Neural crest cell (in vitro differentiated cells): ENCODE data around the gene UAP1. TPM values are rescaled to one million over a fixed set of nuclear protein-coding genes. Genes with fewer than 3 reads are reported as not detected.

Experiments
- DNase-seq: peaks from one replicate; pipeline ENCODE4 v3.0.0; 2021; ENCODE audit warnings: low read depth, mixed read lengths, low spot score
- H3K27ac Mint-ChIP-seq: one replicate; pipeline ENCODE4 v1.8.0; 2021; ENCODE audit warnings: mild to moderate bottlenecking, mixed read lengths; ENCODE audit not compliant: unreplicated experiment
- H3K27me3 Mint-ChIP-seq: 2 replicates; pipeline ENCODE4 v1.8.0; 2021; ENCODE audit warnings: low read depth, mild to moderate bottlenecking, mixed read lengths
- H3K36me3 Mint-ChIP-seq: 2 replicates; pipeline ENCODE4 v1.8.0; 2021; ENCODE audit warnings: low read depth, mild to moderate bottlenecking, mixed read lengths
- H3K4me1 Mint-ChIP-seq: 2 replicates; pipeline ENCODE4 v1.8.0; 2021; ENCODE audit warnings: mixed read lengths
- H3K4me3 Mint-ChIP-seq: one replicate; pipeline ENCODE4 v1.8.0; 2021; ENCODE audit warnings: mild to moderate bottlenecking, mixed read lengths
- H3K9me3 Mint-ChIP-seq: 2 replicates; pipeline ENCODE4 v1.8.0; 2021; ENCODE audit warnings: mixed read lengths
- CTCF ChIP-seq: fragments of 200-600 bp; sonication (generic); conservative IDR thresholded peaks from 2 replicates; pipeline ENCODE4 v1.5.0; 2021; ENCODE audit warnings: antibody characterized with exemption, mild to moderate bottlenecking
- long read RNA-seq: library from polyadenylated mRNA; unstranded; transcript quantifications from one replicate; pipeline ENCODE4 v2.0.0, GENCODE V29; 2020
- total RNA-seq: library from RNA; stranded (reverse); gene quantifications from 2 replicates; pipeline ENCODE4 v1.2.1, GENCODE V29; 2021

Gene UAP1
- 34.1 and 38.6 TPM in 2 replicates for total RNA-seq
- long read RNA-seq, transcript UAP1-204 (10 exons, 2,294 nt): major isoform, 41 of 80 reads
- long read RNA-seq, transcript UAP1-201 (11 exons, 2,377 nt): minor isoform, 20 of 80 reads
- long read RNA-seq, partial matches to known transcripts: 4 of 80 reads
- long read RNA-seq, other reads (novel, unspliced or antisense): 13 of 80 reads

GRCh38 chr1:162561616-162562469, at the start of gene UAP1:
TSS of gene UAP1 (plus strand) at chr1:162561722. CDS start at chr1:162566069, 4,347 bp downstream.
- H3K27me3 Mint-ChIP-seq: no peaks in the 10 kb centered on the region
- H3K4me1 Mint-ChIP-seq: peaks cover 24% of the 10 kb centered on the region
- no peaks in the 10 kb centered on the region for H3K9me3 Mint-ChIP-seq
- peak within 1 kb of the TSS; percentile 89 for H3K4me3 Mint-ChIP-seq
- no peak for TF ChIP-seq CTCF
- peaks cover under 1% of the 10 kb centered on the region for H3K36me3 Mint-ChIP-seq
- peak within 1 kb of the TSS; percentile 97 for H3K27ac Mint-ChIP-seq
- DNase-seq: peak; percentile 16

GRCh38 chr1:162527314-162527713, 34.2 kb upstream of the UAP1 start:
- no peak for DNase-seq
- Mint-ChIP-seq H3K27ac (no peak overlapping the region), H3K9me3 (no peaks in the 10 kb centered on the region), H3K36me3 (peaks cover 2% of the 10 kb centered on the region), H3K4me1 (no peaks in the 10 kb centered on the region), H3K4me3 (no peak overlapping the region), H3K27me3 (no peaks in the 10 kb centered on the region)
- no peak for TF ChIP-seq CTCF

- Mint-ChIP-seq H3K36me3 (peaks cover 5% of the 10 kb centered on the region), H3K4me3 (no peak overlapping the region), H3K4me1 (no peaks in the 10 kb centered on the region), H3K27me3 (no peaks in the 10 kb centered on the region), H3K27ac (no peak overlapping the region), H3K9me3 (no peaks in the 10 kb centered on the region)
- no peak for DNase-seq
- TF ChIP-seq CTCF: no peak
Observed at GRCh38 chr1:162530307-162530987, 31.1 kb upstream of the UAP1 start.

GRCh38 chr1:162530988-162531319, 30.6 kb upstream of the UAP1 start:
- peaks cover 6% of the 10 kb centered on the region for H3K36me3 Mint-ChIP-seq
- no peak for TF ChIP-seq CTCF
- H3K27me3 Mint-ChIP-seq: no peaks in the 10 kb centered on the region
- H3K9me3 Mint-ChIP-seq: no peaks in the 10 kb centered on the region
- H3K4me3 Mint-ChIP-seq: no peak overlapping the region
- DNase-seq: no peak
- H3K4me1 Mint-ChIP-seq: no peaks in the 10 kb centered on the region
- H3K27ac Mint-ChIP-seq: no peak overlapping the region

GRCh38 chr1:162535501-162535900, 26.0 kb upstream of the UAP1 start:
- H3K4me1 Mint-ChIP-seq: no peaks in the 10 kb centered on the region
- H3K36me3 Mint-ChIP-seq: peaks cover 6% of the 10 kb centered on the region
- no peak for DNase-seq
- H3K27me3 Mint-ChIP-seq: no peaks in the 10 kb centered on the region
- TF ChIP-seq CTCF: no peak
- H3K9me3 Mint-ChIP-seq: no peaks in the 10 kb centered on the region
- H3K27ac Mint-ChIP-seq: no peak overlapping the region
- no peak overlapping the region for H3K4me3 Mint-ChIP-seq
